ENCODE measurements around the gene NCAM2.

Gene NCAM2

DNA sequence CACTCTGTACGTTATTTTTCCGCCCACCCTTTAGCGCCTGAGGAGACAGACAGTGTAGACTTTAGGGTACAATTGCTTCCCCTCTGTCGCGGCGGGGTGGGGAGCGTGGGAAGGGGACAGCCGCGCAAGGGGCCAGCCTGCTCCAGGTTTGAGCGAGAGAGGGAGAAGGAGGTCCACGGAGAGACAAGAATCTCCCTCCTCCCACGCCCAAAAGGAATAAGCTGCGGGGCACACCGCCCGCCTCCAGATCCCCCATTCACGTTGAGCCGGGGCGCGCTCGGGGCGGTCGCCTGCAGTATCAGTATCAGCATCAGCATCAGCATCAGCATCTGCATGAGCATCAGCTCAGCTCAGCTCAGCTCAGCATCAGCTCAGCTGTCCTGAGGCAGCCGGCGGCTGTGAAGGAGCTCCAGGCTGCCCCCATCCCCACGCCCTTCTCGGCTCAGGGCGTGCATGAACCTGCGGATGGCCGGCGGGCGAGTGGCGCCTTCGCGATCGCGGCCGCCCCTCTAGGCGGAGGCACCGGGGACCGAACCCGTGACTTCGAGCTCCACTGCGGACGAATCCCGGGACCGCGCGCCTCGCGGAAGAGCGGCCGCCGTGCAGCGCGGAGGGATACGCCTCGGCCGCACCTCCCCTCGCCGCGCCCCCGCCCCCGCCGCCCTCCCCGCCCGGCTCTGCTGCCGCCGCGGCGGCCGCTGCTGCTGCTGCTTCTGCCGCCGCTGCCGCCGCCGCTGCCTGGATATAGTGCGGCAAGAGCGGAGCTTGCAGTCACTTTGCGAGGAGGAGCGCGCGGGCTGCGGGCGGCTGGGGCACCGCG lies at the start of gene NCAM2:
Gene NCAM2, plus strand, starts transcription at position 774 of the 820 bp plus-strand sequence.
- peak in 55 of 56 donors; percentile 2 to 88 (median 75) for DNase-seq

DNA sequence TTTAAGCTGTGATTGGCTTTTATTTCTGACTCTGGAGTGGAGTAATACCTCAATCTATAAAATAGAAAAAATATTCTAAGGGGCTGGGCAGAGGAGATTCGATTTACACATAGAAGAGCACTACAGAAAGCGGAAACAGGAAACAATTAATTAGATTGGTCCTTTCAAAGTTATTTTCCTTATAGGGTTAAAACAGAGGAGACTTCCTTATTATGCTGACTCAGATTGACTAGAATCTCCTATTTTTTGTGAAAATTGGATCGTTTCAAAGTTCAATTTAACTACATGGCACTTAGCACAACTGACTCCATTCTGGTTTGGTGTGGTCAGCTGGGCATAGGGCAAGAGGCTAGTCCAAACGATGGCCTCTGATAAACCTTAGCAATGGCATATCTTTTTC lies 48.3 kb upstream of the NCAM2 start:
- DNase-seq = no peak

- no peak for DNase-seq
Observed at GRCh38 chr21:20965816-20966215, 32.4 kb upstream of the NCAM2 start.

DNA sequence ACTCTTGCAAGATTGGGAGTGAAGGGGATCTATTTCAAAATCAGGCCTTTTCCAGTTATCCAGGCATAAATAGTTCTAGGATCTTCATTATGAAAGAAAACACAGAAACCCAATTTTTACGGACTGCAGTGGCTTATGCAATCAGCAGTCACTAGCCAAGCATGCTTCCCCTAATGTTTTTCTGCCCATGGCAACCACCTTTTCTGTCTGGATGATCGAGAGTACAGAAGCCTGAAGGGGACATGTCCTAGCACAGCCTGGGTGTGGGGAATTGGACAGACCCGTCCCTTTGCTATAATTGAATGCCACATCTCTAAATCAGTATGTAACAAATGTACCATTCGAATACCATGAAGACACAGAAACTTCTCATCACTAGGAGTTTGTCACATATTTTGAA lies 29.8 kb upstream of the NCAM2 start:
- peak in 24 of 56 donors; percentile 2 to 50 (median 16) for DNase-seq

DNA sequence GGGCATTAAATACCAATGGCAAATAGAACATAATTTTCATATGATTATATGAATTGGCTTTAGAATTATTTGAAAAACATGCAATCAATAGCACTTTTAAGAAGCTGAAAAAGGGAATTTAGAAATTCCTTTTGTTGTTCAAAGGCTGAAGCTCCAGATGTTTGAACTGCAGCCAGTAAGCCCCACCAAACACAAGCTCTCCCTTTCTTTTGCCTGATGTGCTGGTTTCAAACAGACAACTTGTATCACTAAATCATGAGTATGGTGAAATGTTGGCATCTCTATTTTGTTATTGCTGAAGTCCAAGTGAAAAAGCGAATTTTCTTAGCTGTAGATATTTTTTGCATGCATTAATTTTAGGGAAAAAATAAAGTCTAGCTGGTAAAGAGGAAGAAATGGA lies 27.5 kb upstream of the NCAM2 start:
- peak in 18 of 56 donors; percentile 3 to 57 (median 20) for DNase-seq

GRCh38 chr21:20971296-20971921 lies 26.8 kb upstream of the NCAM2 start:
- DNase-seq = peak in 42 of 56 donors; percentile 2 to 89 (median 43)

DNA sequence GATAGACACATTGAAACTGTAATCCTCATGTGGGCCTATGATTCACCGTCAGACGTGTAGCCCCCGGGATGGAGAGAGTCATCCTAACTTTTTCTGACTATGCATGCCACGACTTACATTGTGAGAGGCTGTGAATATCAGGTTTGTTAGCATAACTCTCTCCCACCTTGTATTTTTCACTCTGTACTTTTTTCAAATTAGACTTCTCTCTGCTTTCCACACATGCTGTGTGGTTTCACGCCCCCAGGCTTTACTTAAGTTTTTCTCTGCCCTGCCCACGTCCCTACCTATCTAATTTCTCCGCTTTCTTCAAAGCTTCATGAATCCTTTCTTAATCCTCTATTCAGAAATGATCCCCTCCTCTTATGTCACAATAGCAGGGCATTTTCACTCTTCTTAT lies 3.4 kb upstream of the NCAM2 start:
- DNase-seq = peak in 3 of 56 donors; percentile 5 to 38 (median 6)

DNA sequence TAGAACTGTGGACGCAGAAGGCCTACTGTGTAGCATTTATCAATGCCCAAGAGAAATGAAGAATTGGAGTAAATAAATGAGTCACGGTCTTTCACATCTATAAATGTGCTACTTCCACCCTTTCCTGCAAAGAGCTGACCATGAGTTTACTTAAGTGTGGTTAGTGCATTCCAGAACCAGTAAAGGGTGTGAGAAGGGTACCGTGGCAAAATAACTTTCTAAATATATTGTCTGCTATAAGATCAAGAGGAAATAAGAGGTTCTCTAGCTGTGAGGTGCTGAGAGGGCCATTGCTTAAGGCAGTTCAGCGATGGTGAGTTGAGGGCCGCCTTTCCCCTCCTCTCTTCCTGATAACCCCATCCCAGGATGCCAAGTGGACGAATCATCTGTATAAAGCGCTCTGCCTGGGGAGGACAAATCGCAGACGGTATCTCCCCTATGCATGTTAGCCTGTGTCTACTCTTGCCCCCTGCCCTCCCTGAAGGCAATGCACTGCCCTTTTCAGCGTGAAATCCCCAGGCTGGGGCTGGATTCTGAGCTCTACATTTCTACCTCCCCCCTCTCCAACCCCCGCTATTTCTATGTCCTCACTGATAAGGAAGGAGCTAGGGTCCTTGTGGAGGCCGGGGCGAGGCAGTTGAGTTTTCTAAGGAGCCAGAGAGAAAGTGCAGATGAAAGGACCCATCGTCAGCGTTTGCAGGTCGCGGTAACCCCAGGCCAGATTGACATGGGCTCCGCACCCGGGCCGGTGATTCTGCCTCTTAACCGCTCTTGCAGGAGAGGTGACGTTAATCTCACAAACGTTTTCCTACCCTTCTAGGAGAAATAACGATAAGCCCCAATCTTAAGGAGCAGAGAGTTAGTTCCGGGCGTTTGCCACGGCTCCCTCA lies 1.5 kb upstream of the NCAM2 start:
- peak in 1 of 56 donors; percentile 46 for DNase-seq

- DNase-seq = peak in 30 of 56 donors; percentile 20 to 71 (median 54)
Observed at GRCh38 chr21:20997311-20997635, 936 bp upstream of the NCAM2 start.

GRCh38 chr21:20998456-20998789 lies 214 bp downstream of the NCAM2 start:
- no peak for DNase-seq

GRCh38 chr21:20998886-20999285 lies 677 bp downstream of the NCAM2 start:
- no peak for DNase-seq

DNA sequence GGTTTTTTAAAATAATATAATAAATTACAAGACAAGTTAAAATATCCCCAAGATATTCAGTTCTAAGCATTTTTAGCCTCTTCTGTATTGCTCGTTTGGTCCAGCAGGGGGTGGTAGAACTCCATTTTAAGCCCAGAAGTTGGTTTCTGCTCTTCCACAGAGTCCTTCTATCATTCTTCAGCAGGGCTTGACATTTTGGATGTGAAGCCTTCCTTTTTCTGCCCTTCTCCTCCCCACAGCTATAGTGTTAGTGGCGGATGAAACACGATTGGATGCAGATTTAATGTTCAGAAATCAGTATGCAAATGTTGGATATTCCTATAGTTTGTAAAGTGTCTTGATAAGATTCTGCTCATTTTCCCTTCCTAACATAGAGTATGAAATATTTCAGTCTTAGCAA lies 1.4 kb downstream of the NCAM2 start:
- DNase-seq = peak in 46 of 56 donors; percentile 4 to 78 (median 33)

DNA sequence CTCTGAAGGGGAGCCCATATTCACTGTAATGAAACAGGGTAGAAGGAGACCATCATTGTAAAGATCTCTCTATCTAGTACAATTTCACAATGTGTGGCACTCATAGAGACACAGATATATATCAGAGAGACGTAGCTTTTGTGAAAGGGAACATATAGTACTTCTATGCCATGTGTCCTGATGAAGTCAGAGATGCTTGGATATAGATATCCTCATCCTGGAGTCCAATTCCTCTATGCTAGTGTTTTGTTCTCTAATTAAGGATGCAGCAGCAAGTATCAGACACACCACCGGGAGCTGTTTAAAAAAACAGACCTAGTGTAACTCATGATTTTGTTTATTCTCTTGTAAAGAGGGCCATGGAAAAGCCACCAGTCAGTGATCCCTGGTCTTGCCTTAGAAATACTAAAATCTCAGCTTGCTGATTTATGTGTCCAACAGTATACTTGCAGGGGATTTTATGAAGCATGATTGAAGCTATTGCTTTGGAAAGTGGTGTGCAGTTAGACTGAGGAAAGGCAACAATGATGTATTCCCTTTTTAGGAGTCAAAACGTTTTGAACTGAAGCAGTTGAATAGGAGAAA lies 2.5 kb downstream of the NCAM2 start:
- DNase-seq = peak in 1 of 56 donors; percentile 27

DNA sequence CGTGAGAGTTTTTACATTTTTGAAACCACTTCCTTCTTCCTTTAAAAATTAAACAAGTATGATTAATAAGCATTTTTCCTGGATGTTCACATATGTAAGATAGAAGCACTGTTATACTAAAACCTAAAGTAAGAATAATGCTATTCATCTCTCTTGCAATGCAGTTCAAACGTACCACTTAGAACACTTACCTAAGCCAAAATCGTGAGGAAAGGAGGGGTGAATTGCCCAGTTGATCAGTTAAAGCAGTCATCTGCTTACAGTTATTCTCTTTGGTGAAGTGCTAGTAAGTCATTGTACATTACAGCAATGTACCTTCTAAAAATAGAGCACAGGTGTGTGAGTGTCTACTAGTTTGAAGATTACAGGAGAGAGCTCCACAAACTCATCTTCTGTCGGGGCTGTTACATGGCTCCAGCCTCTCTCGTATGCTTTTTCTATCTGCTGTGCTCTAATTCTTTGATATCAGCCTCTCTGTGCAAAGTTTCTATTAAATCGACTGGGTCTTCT lies 3.4 kb downstream of the NCAM2 start:
- DNase-seq = no peak

- DNase-seq = no peak
Observed at GRCh38 chr21:21002153-21002552, 3.9 kb downstream of the NCAM2 start.

DNA sequence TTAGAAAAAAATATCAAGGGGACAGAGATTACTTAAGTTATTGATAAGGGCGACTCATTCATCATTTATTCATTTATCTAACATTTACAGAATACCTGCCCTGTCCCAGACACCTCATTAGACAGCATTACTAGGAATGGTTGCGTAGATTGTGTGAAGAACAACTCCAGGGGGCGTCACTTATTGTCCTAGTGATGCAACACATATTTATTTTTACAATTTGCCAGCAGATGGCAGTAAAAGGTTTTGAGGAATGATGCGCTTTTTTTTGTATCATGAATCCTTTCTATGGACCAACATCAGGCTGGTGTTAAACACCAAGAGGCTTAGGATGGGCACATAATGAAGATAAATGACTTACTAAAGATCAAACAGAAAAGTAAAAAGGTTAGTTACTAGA lies 5.5 kb downstream of the NCAM2 start:
- DNase-seq = peak in 1 of 56 donors; percentile 3

DNA sequence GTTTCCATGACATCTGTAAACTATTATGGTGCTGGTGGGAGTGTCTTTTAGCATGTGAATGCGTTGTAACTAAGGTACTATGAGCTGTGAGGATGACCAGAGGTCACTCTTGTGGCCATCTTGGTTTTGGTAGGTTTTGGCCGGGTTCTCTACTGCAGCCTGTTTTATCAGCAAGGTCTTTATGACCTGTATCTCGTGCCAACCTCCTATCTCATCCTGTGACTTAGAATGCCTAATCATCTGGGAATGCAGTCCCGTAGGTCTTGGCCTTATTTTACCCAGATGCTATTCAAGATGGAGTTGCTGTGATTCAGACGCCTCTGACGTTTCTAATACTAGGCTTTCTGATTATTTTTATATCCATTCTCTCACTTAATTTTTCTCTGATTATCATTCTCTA lies 9.4 kb downstream of the NCAM2 start:
- no peak for DNase-seq

DNA sequence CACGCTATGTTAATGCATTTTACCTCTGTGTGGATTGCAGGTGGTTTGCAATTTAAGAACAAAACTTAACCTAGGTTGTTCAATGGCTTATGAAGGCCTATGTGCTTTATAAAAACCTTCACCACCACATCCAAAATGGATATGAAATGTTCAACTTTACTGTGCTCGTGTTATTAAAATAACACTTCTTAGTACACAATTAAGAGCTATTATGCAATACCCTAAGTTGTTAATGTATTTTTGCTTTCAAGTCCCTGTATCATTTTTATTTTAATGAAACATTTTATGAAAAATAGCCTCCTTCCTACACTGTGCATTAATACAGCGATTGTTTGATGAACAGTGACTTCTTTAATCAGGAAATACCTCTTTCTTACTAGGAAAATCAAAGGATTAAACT lies 12.0 kb downstream of the NCAM2 start:
- DNase-seq = no peak

- no peak for DNase-seq
Observed at GRCh38 chr21:21010698-21011097, 12.5 kb downstream of the NCAM2 start.

DNA sequence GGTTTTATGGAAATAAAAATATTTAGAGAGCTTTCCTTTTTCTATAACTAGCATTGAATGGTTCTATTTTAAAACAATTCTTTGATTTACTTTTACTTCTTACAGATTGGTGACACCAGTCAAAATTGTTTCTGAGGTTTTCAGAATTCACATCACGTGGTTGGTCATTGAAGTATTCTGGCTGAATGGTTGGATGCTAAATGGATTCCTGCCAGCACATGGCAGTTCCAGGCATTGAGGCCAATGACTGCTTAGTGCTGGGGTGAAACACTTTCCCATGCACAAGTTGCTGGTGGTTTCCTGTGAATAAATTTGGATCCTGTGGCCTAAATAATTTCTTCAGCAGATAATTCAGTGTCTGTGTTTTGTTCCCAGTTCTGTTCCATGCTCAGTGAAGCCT lies 20.6 kb downstream of the NCAM2 start:
- peak in 35 of 56 donors; percentile 8 to 73 (median 30) for DNase-seq

- DNase-seq = no peak
Observed at GRCh38 chr21:21019681-21020080, 21.5 kb downstream of the NCAM2 start.
